IMR-90 (cell line): ENCODE results near the gene AHNAK.
"Not testable (repeated sequence)": the region's sequence is repeated elsewhere in the genome, so short reads cannot be mapped to it uniquely, and the experiment has no call there.

Source experiments
- CEBPB ChIP-seq: IDR thresholded peaks from 2 replicates; pipeline ENCODE4 v1.6.1; 2012; ENCODE audit warnings: low read depth, low read length, improper control_type of control experiment
- CHD1 ChIP-seq: IDR thresholded peaks from 2 replicates; pipeline ENCODE4 v1.6.1; 2012; ENCODE audit warnings: low read depth, low read length, improper control_type of control experiment
- ELK1 ChIP-seq: fragments of 150-350 bp; IDR thresholded peaks from 2 replicates; pipeline ENCODE4 v1.6.1; 2016; ENCODE audit warnings: low read depth, mild to moderate bottlenecking, low read length, moderate library complexity, borderline replicate concordance
- MAFK ChIP-seq: IDR thresholded peaks from 2 replicates; pipeline ENCODE4 v1.6.1; 2012; ENCODE audit warnings: low read depth, low read length, improper control_type of control experiment
- MAZ ChIP-seq: IDR thresholded peaks from 2 replicates; pipeline ENCODE4 v1.6.1; 2012; ENCODE audit warnings: low read depth, mild to moderate bottlenecking, low read length, improper control_type of control experiment, moderate library complexity, borderline replicate concordance
- MXI1 ChIP-seq: IDR thresholded peaks from 2 replicates; pipeline ENCODE4 v1.6.1; 2012; ENCODE audit warnings: low read depth, mild to moderate bottlenecking, low read length, moderate library complexity, borderline replicate concordance
- NFE2L2 ChIP-seq: fragments of 150-350 bp; IDR thresholded peaks from 2 replicates; pipeline ENCODE4 v1.6.1; 2016; ENCODE audit warnings: low read depth, mild to moderate bottlenecking, low read length
- POLR2A ChIP-seq: IDR thresholded peaks from 2 replicates; pipeline ENCODE4 v1.6.1; 2012; ENCODE audit warnings: mild to moderate bottlenecking, low read depth, low read length
- RAD21 ChIP-seq: IDR thresholded peaks from 2 replicates; pipeline ENCODE4 v1.6.1; 2012; ENCODE audit warnings: low read length, improper control_type of control experiment
- RFX5 ChIP-seq: IDR thresholded peaks from 2 replicates; pipeline ENCODE4 v1.8.0; 2012; ENCODE audit warnings: low read depth, mild to moderate bottlenecking, low read length, moderate library complexity
- TF ChIP-seq, protein P1 (sequence below): conservative IDR thresholded peaks from 2 replicates; pipeline ENCODE4 v1.5.1; 2012; ENCODE audit warnings: mild to moderate bottlenecking, low read depth, low read length, improper control_type of control experiment

GRCh38 chr11:62499311-62499943 is 47.2 kb downstream of the AHNAK start:
- TF ChIP-seq POLR2A, RFX5, RAD21, MXI1, CHD1, MAZ, CEBPB, MAFK, NFE2L2, ELK1: not testable (repeated sequence)
- TF ChIP-seq, protein P1, sequence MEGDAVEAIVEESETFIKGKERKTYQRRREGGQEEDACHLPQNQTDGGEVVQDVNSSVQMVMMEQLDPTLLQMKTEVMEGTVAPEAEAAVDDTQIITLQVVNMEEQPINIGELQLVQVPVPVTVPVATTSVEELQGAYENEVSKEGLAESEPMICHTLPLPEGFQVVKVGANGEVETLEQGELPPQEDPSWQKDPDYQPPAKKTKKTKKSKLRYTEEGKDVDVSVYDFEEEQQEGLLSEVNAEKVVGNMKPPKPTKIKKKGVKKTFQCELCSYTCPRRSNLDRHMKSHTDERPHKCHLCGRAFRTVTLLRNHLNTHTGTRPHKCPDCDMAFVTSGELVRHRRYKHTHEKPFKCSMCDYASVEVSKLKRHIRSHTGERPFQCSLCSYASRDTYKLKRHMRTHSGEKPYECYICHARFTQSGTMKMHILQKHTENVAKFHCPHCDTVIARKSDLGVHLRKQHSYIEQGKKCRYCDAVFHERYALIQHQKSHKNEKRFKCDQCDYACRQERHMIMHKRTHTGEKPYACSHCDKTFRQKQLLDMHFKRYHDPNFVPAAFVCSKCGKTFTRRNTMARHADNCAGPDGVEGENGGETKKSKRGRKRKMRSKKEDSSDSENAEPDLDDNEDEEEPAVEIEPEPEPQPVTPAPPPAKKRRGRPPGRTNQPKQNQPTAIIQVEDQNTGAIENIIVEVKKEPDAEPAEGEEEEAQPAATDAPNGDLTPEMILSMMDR = not testable (repeated sequence)
